Uterus (tissue), 4 donors: ENCODE data around the gene JMY. TPM values are rescaled to one million over a fixed set of nuclear protein-coding genes. Genes with fewer than 3 reads are reported as not detected.

Source experiments
- DNase-seq, 2 donors: peaks; one replicate each; pipeline ENCODE4 v3.0.0-alpha.2; 2019 to 2020
- H3K27ac ChIP-seq, 2 donors: fragments of 200-600 bp; sonication (generic); 1 replicate in 1 of 2; 2 replicates in 1 of 2; pipeline ENCODE4 v1.5.1; 2016 to 2018
- H3K27me3 ChIP-seq, 2 donors: fragments of 200-600 bp; sonication (generic); one replicate each; pipeline ENCODE4 v1.5.1; 2018 to 2019; ENCODE audit warnings: control low read depth in 1 of 2
- H3K36me3 ChIP-seq, 2 donors: fragments of 200-600 bp; sonication (generic); one replicate each; pipeline ENCODE4 v1.5.1; 2019; ENCODE audit warnings: control low read depth in 1 of 2
- H3K4me1 ChIP-seq, 2 donors: fragments of 200-600 bp; sonication (generic); one replicate each; pipeline ENCODE4 v1.5.1; 2018 to 2019; ENCODE audit warnings: control low read depth in 1 of 2
- H3K4me3 ChIP-seq, 2 donors: fragments of 200-600 bp; sonication (generic); 1 replicate in 1 of 2; 2 replicates in 1 of 2; pipeline ENCODE4 v1.5.1; 2018 to 2019; ENCODE audit warnings: mild to moderate bottlenecking in 1 of 2
- H3K9me3 ChIP-seq, 2 donors: fragments of 200-600 bp; sonication (generic); one replicate each; pipeline ENCODE4 v1.5.1; 2019; ENCODE audit warnings: control low read depth in 1 of 2
- POLR2A ChIP-seq, 2 donors: fragments of 450-650 bp; IDR thresholded peaks; one replicate each; pipeline ENCODE4 v1.6.1; 2016; ENCODE audit warnings: antibody characterized with exemption in 2 of 2, mild to moderate bottlenecking in 1 of 2, moderate library complexity in 1 of 2
- intact Hi-C: fragments of 100-400 bp; cut with DNase I; formaldehyde crosslinking; loops from one replicate; pipeline ENCODE4 v1.15.1; 2023; ENCODE audit warnings: low total_unique reads
- total RNA-seq, 4 donors: library from RNA; depleted of rRNA in 3 of 4; stranded (reverse); fragments of >200 nt in 3 of 4; gene quantifications; one replicate each; pipeline versions ENCODE4 v1.1.0 to v1.2.4, GENCODE V29; 2014 to 2023
- TF ChIP-seq, protein P1 (sequence below), 4 experiments: fragments of 200-600 bp in 2 of 4; fragments of 450-650 bp in 2 of 4; sonication (generic) in 2 of 4; IDR thresholded peaks; one replicate each; pipeline ENCODE4 v1.5.1; 2016 to 2019; ENCODE audit warnings: antibody characterized with exemption in 4 of 4, mild to moderate bottlenecking in 2 of 4, moderate library complexity in 1 of 4
- donor health status: DM: yes; HTN: yes; CAD: no.

The JMY gene
- total RNA-seq, 4 donors from 2014 or later = 11.5 to 41.3 (median 15.5) TPM

DNA sequence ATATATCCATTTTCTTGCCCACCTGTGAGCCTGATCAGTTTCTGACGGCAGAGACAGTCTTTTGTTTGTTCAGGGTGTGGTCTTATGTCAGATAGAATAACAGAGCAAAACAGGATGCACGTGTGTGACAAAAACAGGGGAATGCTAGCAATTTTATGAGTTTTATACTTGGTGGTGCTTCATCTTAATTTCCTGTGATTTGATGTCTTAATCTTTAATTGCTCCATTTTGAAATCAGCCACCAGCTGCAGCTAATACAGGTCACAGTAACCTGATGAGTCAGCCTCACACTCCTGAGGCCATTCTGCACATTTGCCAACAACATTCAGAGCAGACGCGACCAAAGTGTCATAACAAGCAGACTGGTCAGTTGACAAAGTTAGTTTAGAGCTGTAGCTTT, 42.3 kb upstream of the JMY start:
- H3K36me3 ChIP-seq = no peaks in the 10 kb centered on the region
- TF ChIP-seq POLR2A (IDR thresholded peaks at IDR 0.05) = no peak
- TF ChIP-seq, protein P1, sequence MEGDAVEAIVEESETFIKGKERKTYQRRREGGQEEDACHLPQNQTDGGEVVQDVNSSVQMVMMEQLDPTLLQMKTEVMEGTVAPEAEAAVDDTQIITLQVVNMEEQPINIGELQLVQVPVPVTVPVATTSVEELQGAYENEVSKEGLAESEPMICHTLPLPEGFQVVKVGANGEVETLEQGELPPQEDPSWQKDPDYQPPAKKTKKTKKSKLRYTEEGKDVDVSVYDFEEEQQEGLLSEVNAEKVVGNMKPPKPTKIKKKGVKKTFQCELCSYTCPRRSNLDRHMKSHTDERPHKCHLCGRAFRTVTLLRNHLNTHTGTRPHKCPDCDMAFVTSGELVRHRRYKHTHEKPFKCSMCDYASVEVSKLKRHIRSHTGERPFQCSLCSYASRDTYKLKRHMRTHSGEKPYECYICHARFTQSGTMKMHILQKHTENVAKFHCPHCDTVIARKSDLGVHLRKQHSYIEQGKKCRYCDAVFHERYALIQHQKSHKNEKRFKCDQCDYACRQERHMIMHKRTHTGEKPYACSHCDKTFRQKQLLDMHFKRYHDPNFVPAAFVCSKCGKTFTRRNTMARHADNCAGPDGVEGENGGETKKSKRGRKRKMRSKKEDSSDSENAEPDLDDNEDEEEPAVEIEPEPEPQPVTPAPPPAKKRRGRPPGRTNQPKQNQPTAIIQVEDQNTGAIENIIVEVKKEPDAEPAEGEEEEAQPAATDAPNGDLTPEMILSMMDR (IDR thresholded peaks at IDR 0.05) = no peak
- no peaks in the 10 kb centered on the region for H3K9me3 ChIP-seq
- intact Hi-C loops = no loop called here
- no peaks in the 10 kb centered on the region for H3K27me3 ChIP-seq
- no peaks in the 10 kb centered on the region for H3K4me1 ChIP-seq
- DNase-seq = peak in 1 of 2 donors; percentile 41
- H3K4me3 ChIP-seq = no peak overlapping the region
- H3K27ac ChIP-seq = no peak overlapping the region

DNA sequence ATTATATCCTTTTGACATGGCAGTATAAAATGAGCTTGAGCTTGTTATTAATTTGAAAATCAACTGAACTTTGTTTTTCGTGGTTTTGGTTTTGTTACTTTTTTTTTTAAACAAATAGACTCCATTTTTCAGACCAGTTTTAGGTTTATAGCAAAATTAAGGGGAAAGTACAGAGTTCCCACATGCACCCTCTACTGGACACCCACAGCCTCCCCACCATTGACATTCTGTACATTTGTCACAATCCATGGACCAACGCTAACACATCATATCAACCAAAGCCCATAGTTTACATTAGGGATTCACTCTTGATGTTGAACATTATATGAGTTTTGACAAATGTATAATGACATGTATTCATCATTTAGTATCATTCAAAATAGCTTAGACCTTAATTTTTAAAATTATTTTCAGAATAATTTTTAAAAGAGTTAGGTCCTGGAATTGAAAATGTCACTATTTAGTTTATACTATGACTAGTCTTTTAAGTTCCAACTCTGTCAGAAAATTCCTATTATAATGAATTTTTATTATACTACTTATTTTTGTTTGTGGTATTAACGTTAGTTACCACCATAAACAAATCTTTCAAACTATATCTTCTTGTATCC, 35.3 kb upstream of the JMY start:
- Histone ChIP-seq H3K27me3 (no peaks in the 10 kb centered on the region), H3K36me3 (no peaks in the 10 kb centered on the region), H3K9me3 (no peaks in the 10 kb centered on the region), H3K4me1 (no peaks in the 10 kb centered on the region), H3K4me3 (no peak overlapping the region), H3K27ac (no peak overlapping the region)
- TF ChIP-seq, protein P1 (IDR thresholded peaks at IDR 0.05) = peak in 2 of 4 experiments; percentile 9 to 14
- TF ChIP-seq POLR2A (IDR thresholded peaks at IDR 0.05) = no peak
- DNase-seq = no peak
- intact Hi-C loops = no loop called here

DNA sequence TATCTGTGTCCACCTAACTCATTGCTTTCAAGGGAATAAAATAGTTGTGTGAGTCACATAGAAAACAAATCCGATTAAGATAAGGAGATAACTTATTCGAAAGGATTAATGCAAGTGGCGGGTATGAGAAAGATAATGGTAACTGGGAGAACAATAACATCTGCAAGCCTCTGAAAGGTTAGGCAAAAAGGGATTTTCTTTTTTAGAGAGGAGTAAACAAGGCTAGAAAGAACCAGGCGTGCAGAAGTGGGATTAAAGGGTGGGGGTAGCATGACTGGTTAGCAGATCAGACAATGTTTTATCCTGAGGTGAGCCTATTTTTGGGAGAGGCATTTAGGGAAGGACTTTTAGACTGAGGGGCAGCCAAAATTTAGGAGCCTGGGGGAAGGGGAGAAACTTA, 34.7 kb upstream of the JMY start:
- no peaks in the 10 kb centered on the region for H3K4me1 ChIP-seq
- intact Hi-C loops = no loop called here
- no peak for DNase-seq

DNA sequence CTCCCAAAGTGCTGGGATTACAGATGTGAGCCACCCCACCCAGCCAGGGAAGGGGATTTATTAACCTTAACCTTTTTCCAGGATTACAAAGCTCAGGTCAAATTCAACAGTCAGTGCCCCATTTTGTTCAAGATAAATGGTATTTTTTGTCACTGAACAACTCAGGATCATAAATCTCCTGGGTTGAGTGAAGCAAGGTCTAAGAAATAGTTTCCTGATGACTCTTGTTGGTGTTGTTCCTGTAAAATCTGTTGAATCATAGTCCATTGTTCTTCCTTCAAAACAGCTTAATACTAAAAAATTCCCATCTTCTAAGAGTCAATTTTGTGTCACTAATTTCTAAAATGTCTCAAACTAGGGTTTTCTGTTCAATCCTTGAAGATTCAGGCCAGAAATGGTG, 33.9 kb upstream of the JMY start:
- Histone ChIP-seq H3K9me3 (no peaks in the 10 kb centered on the region), H3K36me3 (no peaks in the 10 kb centered on the region), H3K4me3 (no peak overlapping the region), H3K27ac (no peak overlapping the region), H3K4me1 (no peaks in the 10 kb centered on the region), H3K27me3 (no peaks in the 10 kb centered on the region)
- DNase-seq = no peak
- no peak for TF ChIP-seq POLR2A (IDR thresholded peaks at IDR 0.05)
- TF ChIP-seq, protein P1 (IDR thresholded peaks at IDR 0.05) = no peak
- intact Hi-C loops = no loop called here

More for the DNA sequence above, 34.7 kb upstream of the JMY start:
- Histone ChIP-seq H3K27ac (no peak overlapping the region), H3K9me3 (no peaks in the 10 kb centered on the region), H3K36me3 (no peaks in the 10 kb centered on the region), H3K4me3 (no peak overlapping the region), H3K27me3 (no peaks in the 10 kb centered on the region)
- TF ChIP-seq, protein P1 (IDR thresholded peaks at IDR 0.05) = no peak
- TF ChIP-seq POLR2A (IDR thresholded peaks at IDR 0.05) = no peak

DNA sequence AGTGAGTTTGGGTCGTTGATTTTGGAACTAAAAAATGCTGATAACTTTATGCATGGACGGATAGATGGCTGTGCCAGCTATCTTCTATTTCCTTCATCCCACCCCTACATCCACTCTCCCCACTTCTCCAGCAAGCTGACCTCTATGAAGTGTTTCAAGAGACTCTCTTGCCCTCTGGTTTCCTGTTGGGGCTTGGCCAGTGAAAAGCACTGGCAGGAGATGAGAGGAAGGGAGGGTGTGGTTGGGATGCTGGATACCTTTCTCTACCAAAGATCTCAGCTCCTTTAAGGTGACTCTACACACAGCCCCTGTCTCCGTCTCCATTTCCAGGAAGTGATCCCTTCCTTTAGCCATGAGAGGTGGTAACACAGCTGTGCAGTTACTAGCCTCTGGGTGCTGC, 30.0 kb upstream of the JMY start:
- H3K9me3 ChIP-seq = no peaks in the 10 kb centered on the region
- no peaks in the 10 kb centered on the region for H3K4me1 ChIP-seq
- H3K27me3 ChIP-seq = no peaks in the 10 kb centered on the region
- no peak overlapping the region for H3K27ac ChIP-seq
- no peak for DNase-seq
- intact Hi-C loops = no loop called here
- no peaks in the 10 kb centered on the region for H3K36me3 ChIP-seq
- TF ChIP-seq, protein P1 (IDR thresholded peaks at IDR 0.05) = no peak
- no peak overlapping the region for H3K4me3 ChIP-seq
